Measurements from ENCODE around the gene RGL4.

GRCh38 chr22:23652711-23653110 is 38.1 kb upstream of the RGL4 start:
- TF ChIP-seq CTCF (IDR thresholded peaks at IDR 0.05; ENCODE audit: low read depth, low read length, poor library complexity, severe bottlenecking) (no peak), EZH2phosphoT487 (IDR thresholded peaks at IDR 0.05; ENCODE audit: borderline replicate concordance, low read length) (no peak)

All from DOHH2 (cell line).